Measurements from ENCODE around the gene SIGLEC12. TPM values are rescaled to one million over a fixed set of nuclear protein-coding genes. Genes with fewer than 3 reads are reported as not detected.
"Not testable (repeated sequence)": the region's sequence is repeated elsewhere in the genome, so short reads cannot be mapped to it uniquely, and the experiment has no call there.

The SIGLEC12 gene
- total RNA-seq, 1 donor from 2014 or later, result 5.3 TPM

GRCh38 chr19:51485960-51486660, 15.5 kb downstream of the SIGLEC12 start:
- DNase-seq (ENCODE audit: low spot score), result no peak

- no peak for DNase-seq (ENCODE audit: low spot score)
Measured at GRCh38 chr19:51480590-51480989, 21.0 kb downstream of the SIGLEC12 start.

GRCh38 chr19:51479531-51480331, 21.9 kb downstream of the SIGLEC12 start:
- DNase-seq (ENCODE audit: low spot score), result no peak

- DNase-seq (ENCODE audit: low spot score), result no peak
Measured at GRCh38 chr19:51478381-51479234, 23.0 kb downstream of the SIGLEC12 start, which contains the start of gene CEACAM18. CEACAM18 (plus strand) TSS chr19:51478539.

GRCh38 chr19:51477344-51477743, 24.3 kb downstream of the SIGLEC12 start:
- no peak for DNase-seq (ENCODE audit: low spot score)

GRCh38 chr19:51476164-51476563, 25.4 kb downstream of the SIGLEC12 start:
- no peak for DNase-seq (ENCODE audit: low spot score)

- DNase-seq (ENCODE audit: low spot score), result peak; percentile 57
Measured at GRCh38 chr19:51473009-51473707, 28.4 kb downstream of the SIGLEC12 start.

- DNase-seq (ENCODE audit: low spot score), result no peak
Measured at GRCh38 chr19:51472607-51473006, 29.0 kb downstream of the SIGLEC12 start.

- DNase-seq (ENCODE audit: low spot score), result no peak
Measured at GRCh38 chr19:51471527-51471926, 30.1 kb downstream of the SIGLEC12 start.

GRCh38 chr19:51470966-51471365, 30.6 kb downstream of the SIGLEC12 start:
- DNase-seq (ENCODE audit: low spot score), result no peak

GRCh38 chr19:51469629-51470028, 32.0 kb downstream of the SIGLEC12 start:
- DNase-seq (ENCODE audit: low spot score), result no peak

- no peak for DNase-seq (ENCODE audit: low spot score)
Measured at GRCh38 chr19:51469162-51469561, 32.4 kb downstream of the SIGLEC12 start.

GRCh38 chr19:51468545-51468920, 33.1 kb downstream of the SIGLEC12 start:
- no peak for DNase-seq (ENCODE audit: low spot score)

- no peak for DNase-seq (ENCODE audit: low spot score)
Measured at GRCh38 chr19:51467864-51468544, 33.6 kb downstream of the SIGLEC12 start.

GRCh38 chr19:51466723-51467122, 34.9 kb downstream of the SIGLEC12 start:
- DNase-seq (ENCODE audit: low spot score), result no peak

- not testable (repeated sequence) for DNase-seq (ENCODE audit: low spot score)
Measured at GRCh38 chr19:51463976-51464581, 37.5 kb downstream of the SIGLEC12 start.

GRCh38 chr19:51462681-51463080, 38.9 kb downstream of the SIGLEC12 start:
- no peak for DNase-seq (ENCODE audit: low spot score)

- DNase-seq (ENCODE audit: low spot score), result no peak
Measured at GRCh38 chr19:51462276-51462675, 39.3 kb downstream of the SIGLEC12 start.

GRCh38 chr19:51461723-51462161, 39.9 kb downstream of the SIGLEC12 start:
- DNase-seq (ENCODE audit: low spot score), result peak; percentile 36
